Right lobe of liver (tissue), 6 donors: ENCODE measurements around the gene HOMER2. TPM values are rescaled to one million over a fixed set of nuclear protein-coding genes. Genes with fewer than 3 reads are reported as not detected.
A peak's percentile ranks its signal among the peaks of the same experiment; 100 is the strongest.
"Not testable (repeated sequence)": the region's sequence is repeated elsewhere in the genome, so short reads cannot be mapped to it uniquely, and the experiment has no call there.

ENCODE experiments used
- ATAC-seq, 4 donors: fragments of 200-7000 bp; cut with Tn5 transposase; one replicate each; pipeline ENCODE4 v1.9.1; 2020; ENCODE audit warnings: mild to moderate bottlenecking in 4 of 4, moderate library complexity in 4 of 4
- DNase-seq, 3 donors: peaks; one replicate each; pipeline ENCODE4 v3.0.0-alpha.2; 2020
- H3K27ac ChIP-seq, 3 donors: fragments of 200-600 bp; one replicate each; pipeline ENCODE4 v1.8.0; 2022
- H3K27me3 ChIP-seq, 2 donors: fragments of 200-600 bp; one replicate each; pipeline ENCODE4 v1.8.0; 2022
- H3K36me3 ChIP-seq, 4 donors: fragments of 200-600 bp; sonication (generic) in 1 of 4; one replicate each; pipeline versions ENCODE4 v1.5.1 to v1.8.0; 2017 to 2022; ENCODE audit warnings: control low read depth in 1 of 4
- H3K4me1 ChIP-seq, 4 donors: fragments of 200-600 bp; sonication (generic) in 1 of 4; one replicate each; pipeline versions ENCODE4 v1.5.1 to v1.8.0; 2017 to 2022; ENCODE audit warnings: control low read depth in 1 of 4
- H3K4me3 ChIP-seq, 3 donors: fragments of 200-600 bp; one replicate each; pipeline ENCODE4 v1.8.0; 2022
- H3K9me3 ChIP-seq, 4 donors: fragments of 200-600 bp; sonication (generic) in 1 of 4; one replicate each; pipeline versions ENCODE4 v1.5.1 to v1.8.0; 2017 to 2022; ENCODE audit warnings: control low read depth in 1 of 4
- CTCF ChIP-seq, 4 donors: fragments of 200-600 bp in 3 of 4; fragments of 450-650 bp in 1 of 4; IDR thresholded peaks; one replicate each; pipeline versions ENCODE4 v1.5.1 to v1.8.0; 2016 to 2022; ENCODE audit warnings: antibody characterized with exemption in 4 of 4, mild to moderate bottlenecking in 2 of 4
- POLR2A ChIP-seq: fragments of 450-650 bp; IDR thresholded peaks from one replicate; pipeline ENCODE4 v1.6.1; 2017; ENCODE audit warnings: antibody characterized with exemption, mild to moderate bottlenecking
- WGBS: methylation state at CpG from one replicate; pipeline ENCODE4 v1.1.6; 2018; ENCODE audit warnings: low coverage, low lambda C conversion rate; ENCODE audit not compliant: insufficient coverage; ENCODE audit errors: missing lambda C conversion rate; 5-methylcytosine and 5-hydroxymethylcytosine counted together
- intact Hi-C, 2 donors: fragments of 100-400 bp; cut with DNase I; formaldehyde crosslinking; loops; one replicate each; pipeline versions ENCODE4 v1.11.2 to v1.14.1; 2022
- long read RNA-seq: library from polyadenylated mRNA; unstranded; transcript quantifications from one replicate; pipeline ENCODE4 v2.0.0, GENCODE V29; 2019
- total RNA-seq, 6 experiments: library from RNA; depleted of rRNA in 2 of 6; stranded (reverse); fragments of >200 nt in 2 of 6; fragmentation: NEBNext Ultra II Directional in 3 of 6; extraction: Animal tissue kit (Norgen Biotek cat#: 25700) in 3 of 6; gene quantifications; one replicate each; pipeline versions ENCODE4 v1.1.0 to v1.2.4, GENCODE V29; 2016 to 2023
- donor health status: DM: no; HTN: yes; CAD: no.
- donor health status: DM: no; HTN: no; CAD: no.
- donor health status: DM: no; HTN: no; CAD: no.
- donor health status: DM: no; HTN: yes; CAD: no.
- donor health status: DM: no; HTN: yes; CAD: no.

HOMER2 gene
- total RNA-seq: 10 to 100 TPM; 16.8 to 66.2 (median 60.7) TPM
- long read RNA-seq: 0 reads

GRCh38 chr15:82952158-82953081 is at the start of gene HOMER2:
Gene HOMER2 (minus strand): TSS chr15:82952720. CDS start chr15:82952535, 185 bp downstream.
- intact Hi-C loops: no loop called here
- ATAC-seq: peak; percentile 71 to 83 (median 76)
- DNase-seq: peak; percentile 60 to 76 (median 67)
- Histone ChIP-seq H3K9me3 (no peaks in the 10 kb centered on the region), H3K36me3 (no peaks in the 10 kb centered on the region), H3K27me3 (no peaks in the 10 kb centered on the region), H3K4me1 (peaks cover 0 to 12% (median 0%) of the 10 kb centered on the region in 4 donors), H3K4me3 (peak within 1 kb of the TSS; percentile 59 to 67 (median 62)), H3K27ac (peak within 1 kb of the TSS in 2 of 3 donors; percentile 70 to 74)
- peak in 2 of 4 donors; percentile 9 to 27 for TF ChIP-seq CTCF (IDR thresholded peaks at IDR 0.05)
- TF ChIP-seq POLR2A: peak; percentile 60
- under 1% methylated on average over 44 of the region's 119 CpGs for WGBS

GRCh38 chr15:83000672-83001031 is 48.1 kb upstream of the HOMER2 start:
- peak in 1 of 4 donors; percentile 10 for ATAC-seq
- not testable (repeated sequence) for H3K4me3 ChIP-seq, DNase-seq, H3K27me3 ChIP-seq, H3K27ac ChIP-seq, H3K9me3 ChIP-seq, H3K4me1 ChIP-seq, H3K36me3 ChIP-seq
- 80% methylated on average over 1 of the region's 3 CpGs for WGBS
- intact Hi-C loops: loop anchor here in 1 of 2 donors (10.0 kb wide), 2 partner anchors 146 to 246 kb away; no protein-coding TSS in a partner anchor

DNA sequence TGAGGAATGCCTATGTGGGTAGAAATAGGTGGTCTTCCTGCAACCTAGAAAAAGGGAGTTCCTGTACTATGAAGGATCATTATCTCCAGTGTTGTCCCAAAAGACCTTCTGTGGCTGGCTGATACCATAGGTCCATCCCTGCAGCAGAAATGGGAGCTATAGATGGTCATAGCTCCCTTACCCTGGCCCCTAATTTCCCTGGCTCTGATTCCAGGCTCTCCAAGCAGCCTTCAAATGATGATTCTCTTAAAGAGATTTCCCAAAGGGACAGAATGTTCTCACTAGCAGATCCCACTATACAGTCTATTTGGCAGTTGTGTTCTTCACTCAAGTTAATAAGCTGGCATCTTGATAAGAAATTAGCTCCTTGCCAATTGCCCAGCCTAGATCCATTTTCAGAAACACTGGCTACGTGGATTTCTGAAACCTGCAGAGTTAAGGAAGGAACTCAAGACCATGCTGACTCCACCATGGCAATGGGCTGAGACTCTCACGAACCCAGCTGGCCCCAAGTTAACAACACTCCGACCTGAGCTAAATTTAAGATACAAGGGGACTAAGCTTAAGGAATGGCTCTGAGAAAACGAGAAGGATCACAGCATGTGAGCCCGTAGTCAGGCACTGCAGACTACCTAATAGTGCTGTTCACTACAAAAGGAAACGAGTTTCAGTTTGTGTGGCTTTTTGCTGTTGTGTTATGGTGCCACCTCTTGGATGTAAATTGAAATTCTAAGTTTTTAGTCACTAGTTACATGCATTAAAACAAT is 47.6 kb upstream of the HOMER2 start:
- DNase-seq (no peak), ATAC-seq (peak; percentile 93 to 99 (median 94))
- WGBS: 3% methylated on average over 5 of the region's 6 CpGs
- H3K9me3 ChIP-seq: no peaks in the 10 kb centered on the region
- H3K36me3 ChIP-seq: peaks cover 0 to 1% (median 0%) of the 10 kb centered on the region in 4 donors
- peak overlapping the region in 1 of 3 donors; percentile 45 for H3K27ac ChIP-seq
- H3K4me1 ChIP-seq: peaks cover 0 to 6% (median 2%) of the 10 kb centered on the region in 4 donors
- TF ChIP-seq CTCF (IDR thresholded peaks at IDR 0.05) (peak; percentile 56 to 80 (median 58)), POLR2A (no peak)
- no peaks in the 10 kb centered on the region for H3K27me3 ChIP-seq
- H3K4me3 ChIP-seq: peak overlapping the region in 2 of 3 donors; percentile 23 to 39
- intact Hi-C loops: loop anchor here in 1 of 2 donors (10.0 kb wide), 2 partner anchors 145 to 245 kb away; no protein-coding TSS in a partner anchor

DNA sequence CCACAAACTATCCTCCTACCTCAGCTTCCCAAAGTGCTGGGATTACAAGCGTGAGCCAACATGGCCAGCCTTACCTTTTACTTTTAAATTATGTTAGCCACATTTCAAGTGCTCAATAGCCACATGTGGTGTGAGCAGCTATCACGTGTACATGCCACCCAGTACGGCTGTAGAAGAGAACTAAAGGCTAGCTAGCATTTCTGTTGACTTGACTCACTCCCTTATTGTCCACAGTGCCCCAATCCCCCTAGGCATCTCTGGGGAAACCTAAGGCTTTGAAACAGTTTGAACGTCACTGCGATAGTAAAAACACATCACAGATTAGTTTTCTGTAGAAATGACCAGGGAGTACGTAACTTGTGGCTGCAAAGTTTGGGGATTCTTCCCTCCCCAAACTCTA is 46.9 kb upstream of the HOMER2 start:
- TF ChIP-seq CTCF (IDR thresholded peaks at IDR 0.05): no peak
- TF ChIP-seq POLR2A: no peak
- DNase-seq: no peak

More for the DNA sequence above, 46.9 kb upstream of the HOMER2 start:
- intact Hi-C loops: no loop called here
- WGBS: 83% methylated on average over 6 of the region's 6 CpGs
- Histone ChIP-seq H3K27me3 (no peaks in the 10 kb centered on the region), H3K27ac (no peak overlapping the region), H3K9me3 (no peaks in the 10 kb centered on the region), H3K36me3 (no peaks in the 10 kb centered on the region), H3K4me1 (peaks cover 0 to 6% (median 2%) of the 10 kb centered on the region in 4 donors), H3K4me3 (no peak overlapping the region)
- ATAC-seq: no peak
